GM21723 (cell line): ENCODE measurements around the gene CTNNA2.

Experiments used
- ATAC-seq: cut with Tn5 transposase; IDR thresholded peaks from one replicate; pipeline ENCODE4 v1.9.1; 2021; ENCODE audit warnings: mild to moderate bottlenecking, moderate library complexity; ENCODE audit not compliant: unreplicated experiment

CTNNA2 gene

DNA sequence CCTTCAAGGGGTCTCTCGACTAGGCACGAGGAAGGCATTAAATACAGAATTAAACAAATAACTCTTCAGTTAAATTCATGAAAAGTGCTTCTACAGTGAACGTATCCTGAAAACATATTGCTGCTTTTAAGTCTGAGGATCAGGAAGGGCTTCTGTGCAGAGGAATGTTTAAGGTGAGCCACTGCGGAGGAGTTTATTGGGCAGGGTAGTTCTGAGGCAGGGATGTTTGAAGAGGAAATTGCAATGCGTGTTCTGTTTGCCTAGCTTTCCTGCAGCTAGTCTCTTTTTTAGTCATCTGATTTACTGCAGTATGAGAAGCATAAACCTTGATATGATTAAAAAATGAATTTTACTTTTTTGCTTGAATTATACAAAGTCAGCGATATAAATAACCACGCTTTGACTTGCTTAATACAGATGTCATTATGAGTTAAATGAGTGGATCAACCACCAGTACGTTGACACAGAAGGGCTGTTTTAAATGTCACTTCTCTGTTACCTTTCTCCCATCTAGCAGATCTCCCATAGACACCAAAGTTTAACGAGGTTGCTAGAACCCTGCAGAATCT lies 98.7 kb downstream of the CTNNA2 start:
- no peak for ATAC-seq

GRCh38 chr2:79612999-79613398 lies 100.1 kb downstream of the CTNNA2 start:
- ATAC-seq = no peak

DNA sequence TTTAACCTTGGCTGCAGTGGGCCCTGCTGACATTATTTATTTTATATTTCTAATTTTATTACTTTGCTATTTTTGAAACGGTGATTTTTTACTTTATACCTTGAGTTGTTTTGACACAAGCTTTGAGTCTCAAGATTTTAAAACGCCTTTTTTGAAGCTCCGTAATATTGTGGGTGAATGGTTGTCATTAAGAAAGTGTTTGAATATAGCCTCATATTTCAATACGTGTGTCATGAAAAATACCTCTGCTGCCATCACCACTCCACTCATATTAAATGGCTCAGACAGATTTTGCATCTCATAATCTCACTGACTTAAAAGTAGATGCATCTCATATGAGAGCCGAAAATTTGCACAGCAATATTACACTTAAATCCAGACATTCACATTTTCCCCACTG lies 106.6 kb downstream of the CTNNA2 start:
- no peak for ATAC-seq

GRCh38 chr2:79619976-79620375 lies 107.1 kb downstream of the CTNNA2 start:
- ATAC-seq = no peak

DNA sequence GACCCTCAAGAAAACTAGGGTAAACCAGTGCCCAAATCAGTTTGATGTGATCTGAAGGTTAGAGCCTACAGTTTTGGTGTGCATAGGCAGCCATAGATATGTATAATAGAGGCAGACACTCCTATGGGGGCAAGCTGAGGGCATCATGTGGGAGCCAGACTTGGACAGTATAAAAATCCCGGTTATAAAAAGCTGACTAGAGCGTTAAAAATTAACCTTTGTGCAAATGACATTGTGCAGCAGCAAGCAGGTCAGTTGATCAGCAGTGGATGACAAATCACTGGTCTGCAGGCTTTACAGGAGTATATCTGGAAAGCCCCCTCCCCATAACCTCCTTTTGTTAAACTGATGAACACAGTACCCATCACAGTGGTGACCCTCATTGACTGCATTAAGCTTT lies 107.8 kb downstream of the CTNNA2 start:
- ATAC-seq = no peak

DNA sequence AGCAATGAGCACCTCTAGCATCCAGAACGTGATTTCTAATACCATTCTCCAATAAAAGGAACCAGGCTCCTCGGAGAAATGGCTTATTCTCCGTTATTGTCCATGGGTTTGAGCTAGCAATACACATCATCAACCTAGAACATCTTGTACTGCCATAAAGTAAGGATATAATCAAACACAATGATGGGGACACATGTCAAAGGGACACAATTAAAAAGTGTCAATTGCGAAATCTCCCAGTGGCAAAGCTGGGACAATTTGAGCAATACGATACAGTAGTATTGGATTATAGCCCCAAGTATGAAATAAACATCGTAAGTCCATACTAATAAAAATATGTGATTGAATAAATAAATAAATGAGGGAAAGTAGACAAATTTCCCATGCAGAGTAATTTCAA lies 108.4 kb downstream of the CTNNA2 start:
- no peak for ATAC-seq

DNA sequence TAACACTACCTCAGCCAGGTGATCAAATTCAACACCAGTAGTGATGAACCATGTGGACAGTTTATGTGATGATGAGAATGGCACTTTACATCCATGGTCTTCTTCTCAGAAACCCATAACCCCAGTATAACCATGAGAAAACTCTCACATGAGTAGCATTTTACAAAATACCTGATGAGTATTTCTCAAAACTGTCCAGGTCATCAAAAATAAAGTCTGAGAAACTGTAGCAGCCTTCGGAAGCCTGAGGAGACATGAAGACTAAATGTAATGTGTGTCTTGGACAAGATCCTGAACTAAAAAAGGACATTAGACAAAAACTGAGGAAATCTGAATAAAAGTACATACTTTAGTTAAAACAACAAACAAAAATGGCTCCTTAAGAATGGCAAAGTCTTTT lies 108.9 kb downstream of the CTNNA2 start:
- ATAC-seq = no peak

DNA sequence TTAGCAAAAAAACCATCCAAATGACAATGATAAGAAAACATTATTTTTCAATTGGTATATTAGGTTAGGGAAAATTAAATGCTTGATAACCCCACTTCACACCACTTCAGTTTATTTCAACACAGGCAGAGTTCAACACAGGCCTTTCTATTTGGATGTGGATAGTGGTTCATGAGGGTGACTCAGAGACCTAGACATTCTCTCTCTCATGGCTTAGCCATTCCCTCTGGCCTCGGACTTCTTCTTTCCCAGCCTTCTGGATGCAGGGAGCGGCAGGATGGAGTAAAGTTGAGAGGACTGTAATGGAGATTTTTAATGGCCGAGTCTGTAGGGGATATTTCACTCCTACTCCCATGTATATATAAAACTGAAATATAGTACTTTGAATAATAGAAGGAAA lies 109.7 kb downstream of the CTNNA2 start:
- no peak for ATAC-seq

GRCh38 chr2:79627237-79627636 lies 114.4 kb downstream of the CTNNA2 start:
- ATAC-seq = no peak

DNA sequence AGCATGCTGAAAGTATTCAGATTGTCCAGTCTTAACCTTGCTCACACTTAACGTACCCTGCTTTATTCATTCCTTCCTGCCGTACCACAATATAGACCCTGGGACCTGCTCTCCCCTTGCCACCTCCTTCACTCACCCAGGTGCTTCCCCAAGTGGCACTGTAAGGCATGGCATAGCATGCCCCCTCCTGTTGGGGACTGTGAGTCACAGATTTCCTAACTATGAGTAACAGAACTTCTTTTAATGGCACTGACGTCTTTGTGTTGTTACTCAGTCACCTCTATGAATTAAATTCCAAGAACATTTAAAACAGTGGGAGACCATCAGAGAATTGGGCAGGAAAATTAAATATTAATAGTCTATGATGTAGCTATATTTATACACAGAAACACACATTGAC lies 117.2 kb downstream of the CTNNA2 start:
- ATAC-seq = no peak

DNA sequence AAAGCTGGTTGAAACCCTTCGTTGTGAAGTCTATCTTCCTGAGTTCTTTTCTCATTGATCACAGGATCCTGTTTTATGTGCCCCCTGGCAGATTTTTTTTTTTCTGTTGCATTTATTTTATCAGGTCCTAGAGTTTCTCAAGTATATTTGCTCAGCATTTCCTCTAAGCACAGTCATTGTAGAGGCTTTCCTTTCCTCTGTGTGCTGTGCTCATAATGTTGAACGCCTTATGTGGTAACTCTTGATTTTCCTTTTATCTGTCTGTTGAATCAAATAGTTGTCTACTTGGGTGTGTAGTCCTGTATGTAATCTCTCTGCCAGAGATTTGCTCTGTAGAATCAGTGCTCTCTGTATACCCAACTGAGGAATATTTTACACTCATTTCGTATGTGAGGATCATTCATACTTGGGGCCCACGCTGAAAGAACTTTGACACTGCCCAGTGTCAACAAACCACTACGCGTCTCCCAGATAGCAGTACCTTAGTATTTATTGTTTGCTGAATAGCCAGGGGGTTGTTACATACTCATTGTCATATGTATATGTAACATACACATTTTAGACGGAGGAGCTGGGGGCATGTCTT lies 118.2 kb downstream of the CTNNA2 start:
- ATAC-seq = no peak

DNA sequence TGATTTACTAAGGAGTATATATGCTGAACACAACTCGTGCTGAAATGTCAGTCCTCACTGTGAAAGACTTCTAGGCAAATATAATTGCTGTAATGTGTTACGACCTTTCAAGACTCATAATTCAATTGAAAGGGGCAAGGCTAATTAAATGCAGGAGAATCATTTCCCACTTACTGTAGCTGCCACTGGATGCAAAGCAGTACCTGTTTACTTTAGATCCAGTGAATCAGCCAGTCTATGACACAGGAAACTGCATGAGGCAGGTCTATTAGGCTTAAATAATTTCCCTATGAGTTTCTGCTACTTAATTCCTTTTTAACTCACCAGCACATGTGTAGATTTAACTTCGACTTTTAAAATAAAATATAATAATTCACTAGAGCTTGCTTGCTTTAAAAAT lies 125.6 kb downstream of the CTNNA2 start:
- no peak for ATAC-seq

GRCh38 chr2:79638954-79639353 lies 126.1 kb downstream of the CTNNA2 start:
- ATAC-seq = no peak

DNA sequence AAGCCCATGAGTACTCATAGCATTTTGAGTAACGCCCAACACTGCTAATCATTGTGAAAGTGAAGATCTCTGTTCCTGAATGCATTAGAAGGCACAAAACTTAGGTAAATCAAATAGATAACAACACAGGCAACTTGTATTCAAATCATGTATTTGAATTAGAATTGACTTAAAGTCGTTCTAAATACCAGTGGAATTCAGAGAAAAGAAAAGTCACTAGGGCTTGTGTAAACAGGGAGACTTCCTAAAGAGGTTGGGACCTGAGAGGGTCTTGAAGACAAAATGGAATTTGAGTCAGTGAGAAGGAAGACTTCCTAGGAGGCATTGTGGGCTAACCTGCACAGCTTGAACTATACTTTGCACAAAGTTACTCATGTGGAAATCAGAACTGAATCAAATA lies 127.2 kb downstream of the CTNNA2 start:
- ATAC-seq = no peak

- ATAC-seq = no peak
Measured at GRCh38 chr2:79649531-79649930, 136.7 kb downstream of the CTNNA2 start.

DNA sequence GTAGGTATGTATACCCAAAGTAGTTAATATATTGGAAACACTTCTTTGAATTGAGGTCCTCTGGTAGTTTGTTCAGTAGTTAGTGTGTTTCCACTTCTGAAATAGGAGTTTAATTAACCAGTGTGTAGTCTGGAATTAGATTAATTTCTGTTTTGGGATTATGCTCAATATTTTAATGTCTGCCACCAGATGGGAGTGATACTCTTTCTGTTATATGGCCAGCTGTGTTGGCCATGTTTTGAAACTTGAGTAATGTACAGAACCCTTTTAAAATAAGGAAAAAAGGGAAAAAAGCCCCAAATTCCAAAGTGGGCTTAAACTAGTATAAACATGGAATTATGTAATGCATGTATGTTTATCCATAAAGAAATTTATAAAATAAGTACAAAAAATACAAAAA lies 147.7 kb downstream of the CTNNA2 start:
- ATAC-seq = no peak

DNA sequence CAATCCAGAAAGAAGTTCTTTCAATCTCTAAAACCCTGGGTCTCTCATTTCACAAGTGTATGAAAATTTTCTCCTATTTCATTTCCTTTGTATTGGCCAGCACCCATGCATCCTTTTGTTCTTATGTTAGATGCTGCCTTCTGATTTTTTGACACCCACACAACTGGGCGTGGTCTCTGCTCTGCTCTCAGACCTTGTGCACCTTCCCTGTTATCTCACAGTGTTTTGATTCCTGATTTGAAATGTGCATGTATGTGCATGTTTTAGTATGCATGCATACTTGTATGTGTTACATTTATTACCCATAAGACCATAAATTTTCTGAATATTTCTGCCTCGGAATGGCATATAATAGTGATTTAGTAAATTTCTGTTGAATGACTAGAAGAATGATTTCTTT lies 152.2 kb downstream of the CTNNA2 start:
- ATAC-seq = no peak

GRCh38 chr2:79666430-79666829 lies 153.6 kb downstream of the CTNNA2 start:
- ATAC-seq = no peak

- no peak for ATAC-seq
Measured at GRCh38 chr2:79669714-79670113, 156.9 kb downstream of the CTNNA2 start.

DNA sequence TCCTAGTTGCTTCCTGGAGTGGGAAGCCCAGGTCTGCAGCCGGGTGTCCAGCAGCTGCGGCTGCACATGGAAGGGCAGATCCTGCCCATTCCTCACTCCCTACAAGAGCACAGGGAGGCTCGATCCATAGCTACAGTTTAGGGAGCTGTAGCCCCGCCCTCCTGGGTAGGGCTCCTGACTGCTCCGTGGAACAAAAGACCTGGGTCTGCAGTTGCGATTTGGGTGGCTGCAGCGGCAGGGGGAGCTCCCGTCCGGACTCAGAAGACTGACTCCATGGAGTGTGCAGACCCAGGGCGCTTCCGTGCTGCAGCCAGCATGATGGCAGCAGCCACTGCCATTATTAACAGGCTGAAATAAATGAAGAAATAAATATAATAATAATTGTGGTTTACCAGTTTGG lies 157.3 kb downstream of the CTNNA2 start:
- ATAC-seq = no peak

GRCh38 chr2:79686884-79687283 lies 174.0 kb downstream of the CTNNA2 start:
- ATAC-seq = no peak

- no peak for ATAC-seq
Measured at GRCh38 chr2:79695248-79695647, 182.4 kb downstream of the CTNNA2 start.

DNA sequence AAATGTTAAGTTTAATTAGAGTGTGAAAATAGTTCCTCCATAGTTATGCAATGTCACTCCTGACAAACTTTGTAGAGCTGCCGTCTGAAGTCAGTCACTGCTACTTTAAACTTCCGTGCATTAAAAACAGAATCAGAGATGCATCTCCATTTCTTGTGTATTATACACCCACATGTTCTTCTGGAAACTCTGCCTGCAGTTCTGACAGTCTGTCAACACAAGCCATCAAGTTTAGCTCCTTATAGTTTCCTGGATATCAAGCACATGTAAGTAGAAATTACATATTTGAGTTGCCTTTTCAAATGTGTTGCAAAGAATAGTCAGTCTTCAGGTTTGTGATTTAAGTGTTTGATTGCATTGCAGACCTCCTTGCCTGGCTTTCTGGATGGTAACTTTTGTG lies 184.3 kb downstream of the CTNNA2 start:
- no peak for ATAC-seq
